Neutrophil (primary cell): ENCODE results near the gene MPDZ.

ENCODE experiments used
- H3K27ac ChIP-seq: fragments of 200-600 bp; sonication (generic); 2 replicates; pipeline ENCODE4 v1.5.1; 2016; ENCODE audit warnings: mild to moderate bottlenecking, moderate library complexity
- H3K27me3 ChIP-seq: fragments of 200-600 bp; sonication (generic); 2 replicates; pipeline ENCODE4 v1.6.0; 2016; ENCODE audit warnings: mild to moderate bottlenecking
- H3K36me3 ChIP-seq: fragments of 200-600 bp; sonication (generic); 2 replicates; pipeline ENCODE4 v1.5.1; 2017
- H3K4me1 ChIP-seq, 2 experiments: fragments of 200-600 bp in 1 of 2; sonication (generic) in 1 of 2; 1 replicate in 1 of 2; 2 replicates in 1 of 2; pipeline versions ENCODE4 v1.5.1 to v1.6.1; 2013 to 2016; ENCODE audit warnings: low read depth in 1 of 2, low read length in 1 of 2, mild to moderate bottlenecking in 1 of 2, moderate library complexity in 1 of 2; ENCODE audit not compliant: control insufficient read depth in 1 of 2, insufficient read depth in 1 of 2
- H3K4me3 ChIP-seq, 2 experiments: fragments of 200-600 bp in 1 of 2; sonication (generic) in 1 of 2; 1 replicate in 1 of 2; 2 replicates in 1 of 2; pipeline ENCODE4 v1.5.1; 2013 to 2016; ENCODE audit warnings: low read depth in 1 of 2, low read length in 1 of 2, mild to moderate bottlenecking in 1 of 2, moderate library complexity in 1 of 2
- H3K9me3 ChIP-seq: fragments of 200-600 bp; sonication (generic); 2 replicates; pipeline ENCODE4 v1.5.1; 2016
- TF ChIP-seq, protein P1 (sequence below): fragments of 200-600 bp; sonication (generic); IDR thresholded peaks from 2 replicates; pipeline ENCODE4 v1.5.1; 2016; ENCODE audit warnings: antibody characterized with exemption

MPDZ gene

DNA sequence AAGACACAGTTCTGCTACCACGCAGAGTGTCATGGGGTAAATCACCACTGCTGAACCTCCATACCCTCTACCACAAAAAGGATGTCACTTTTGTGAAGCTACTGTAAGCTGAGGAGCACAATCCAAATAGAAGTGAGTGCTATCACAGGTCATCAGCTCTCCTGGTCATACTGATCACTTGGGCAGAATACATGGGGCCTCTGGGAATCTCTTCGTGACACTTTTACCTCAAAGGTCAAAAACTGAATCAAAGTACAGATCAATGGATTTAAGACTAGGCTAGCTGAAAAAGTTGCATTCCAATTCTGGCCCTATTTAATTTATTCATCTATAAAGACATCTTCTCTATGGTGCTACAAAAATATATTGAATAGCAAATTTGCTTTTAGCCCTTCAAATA is 115.5 kb downstream of the MPDZ start:
- Histone ChIP-seq H3K27ac (no peak overlapping the region), H3K9me3 (no peaks in the 10 kb centered on the region), H3K4me1 (no peaks in the 10 kb centered on the region), H3K36me3 (no peaks in the 10 kb centered on the region), H3K4me3 (no peak overlapping the region), H3K27me3 (no peaks in the 10 kb centered on the region)
- TF ChIP-seq, protein P1, sequence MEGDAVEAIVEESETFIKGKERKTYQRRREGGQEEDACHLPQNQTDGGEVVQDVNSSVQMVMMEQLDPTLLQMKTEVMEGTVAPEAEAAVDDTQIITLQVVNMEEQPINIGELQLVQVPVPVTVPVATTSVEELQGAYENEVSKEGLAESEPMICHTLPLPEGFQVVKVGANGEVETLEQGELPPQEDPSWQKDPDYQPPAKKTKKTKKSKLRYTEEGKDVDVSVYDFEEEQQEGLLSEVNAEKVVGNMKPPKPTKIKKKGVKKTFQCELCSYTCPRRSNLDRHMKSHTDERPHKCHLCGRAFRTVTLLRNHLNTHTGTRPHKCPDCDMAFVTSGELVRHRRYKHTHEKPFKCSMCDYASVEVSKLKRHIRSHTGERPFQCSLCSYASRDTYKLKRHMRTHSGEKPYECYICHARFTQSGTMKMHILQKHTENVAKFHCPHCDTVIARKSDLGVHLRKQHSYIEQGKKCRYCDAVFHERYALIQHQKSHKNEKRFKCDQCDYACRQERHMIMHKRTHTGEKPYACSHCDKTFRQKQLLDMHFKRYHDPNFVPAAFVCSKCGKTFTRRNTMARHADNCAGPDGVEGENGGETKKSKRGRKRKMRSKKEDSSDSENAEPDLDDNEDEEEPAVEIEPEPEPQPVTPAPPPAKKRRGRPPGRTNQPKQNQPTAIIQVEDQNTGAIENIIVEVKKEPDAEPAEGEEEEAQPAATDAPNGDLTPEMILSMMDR = no peak

DNA sequence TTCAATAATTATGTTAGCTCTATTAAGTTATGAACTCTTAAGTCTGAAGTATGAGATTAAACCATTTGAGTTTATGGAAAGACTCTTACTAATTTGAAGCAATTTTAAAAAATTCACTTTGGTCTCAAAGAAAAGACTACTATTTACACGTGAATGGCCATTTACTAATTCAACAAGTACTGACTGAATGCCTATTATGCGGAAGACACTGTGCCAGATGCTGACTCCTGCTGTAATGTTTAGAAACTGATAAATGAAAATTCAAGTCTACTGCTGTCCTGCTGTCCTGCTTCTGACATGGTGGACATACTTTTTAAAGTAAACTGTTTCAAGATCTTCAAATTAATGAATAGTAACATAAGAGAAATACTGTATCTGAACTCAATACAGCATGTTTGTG is 116.2 kb downstream of the MPDZ start:
- TF ChIP-seq, protein P1 = no peak
- no peaks in the 10 kb centered on the region for H3K4me1 ChIP-seq
- no peak overlapping the region for H3K4me3 ChIP-seq
- H3K27me3 ChIP-seq = no peaks in the 10 kb centered on the region
- H3K9me3 ChIP-seq = no peaks in the 10 kb centered on the region
- no peaks in the 10 kb centered on the region for H3K36me3 ChIP-seq
- H3K27ac ChIP-seq = no peak overlapping the region

DNA sequence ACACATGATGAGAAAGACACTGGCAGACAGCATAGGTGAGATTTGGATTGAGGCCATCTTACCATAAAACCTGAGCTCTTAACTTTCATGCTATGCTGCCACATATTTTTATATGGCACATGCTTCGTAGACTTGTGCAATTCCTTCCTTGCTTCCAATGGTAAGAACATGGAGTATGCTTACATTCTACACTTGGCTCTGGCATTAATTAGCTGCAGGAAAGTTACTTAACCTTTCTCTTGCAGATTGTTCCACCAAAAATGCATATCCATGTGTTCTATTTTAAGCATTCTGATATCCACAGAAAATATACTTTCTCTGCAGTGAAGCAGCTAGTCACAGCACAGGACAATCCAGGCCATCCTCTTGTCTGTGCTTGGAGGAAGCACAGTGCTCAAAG is 119.4 kb downstream of the MPDZ start:
- TF ChIP-seq, protein P1 = no peak
- Histone ChIP-seq H3K4me1 (no peaks in the 10 kb centered on the region), H3K4me3 (no peak overlapping the region), H3K27ac (no peak overlapping the region), H3K9me3 (no peaks in the 10 kb centered on the region), H3K27me3 (no peaks in the 10 kb centered on the region), H3K36me3 (no peaks in the 10 kb centered on the region)

DNA sequence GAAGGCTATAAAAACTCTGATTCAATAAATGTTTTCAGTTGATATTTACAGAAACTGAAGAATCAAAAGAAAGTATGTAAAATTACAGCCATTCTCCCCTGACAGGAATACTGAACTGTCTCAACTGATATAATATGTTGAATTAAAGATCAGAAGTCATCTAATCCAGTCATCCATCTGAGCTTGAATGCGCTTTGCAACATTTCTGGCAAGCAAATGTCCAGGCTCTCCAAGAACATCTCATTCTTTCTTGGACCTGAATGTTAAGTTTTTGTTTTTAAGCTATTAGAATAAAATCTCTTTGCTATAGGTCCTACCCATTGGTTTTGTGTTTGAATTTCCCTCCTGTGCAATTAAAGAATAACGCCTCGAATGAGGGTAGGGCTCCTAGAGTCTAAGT is 120.5 kb downstream of the MPDZ start:
- H3K36me3 ChIP-seq = no peaks in the 10 kb centered on the region
- no peak overlapping the region for H3K27ac ChIP-seq
- TF ChIP-seq, protein P1 = no peak
- H3K9me3 ChIP-seq = no peaks in the 10 kb centered on the region
- no peaks in the 10 kb centered on the region for H3K4me1 ChIP-seq
- no peak overlapping the region for H3K4me3 ChIP-seq
- H3K27me3 ChIP-seq = no peaks in the 10 kb centered on the region

DNA sequence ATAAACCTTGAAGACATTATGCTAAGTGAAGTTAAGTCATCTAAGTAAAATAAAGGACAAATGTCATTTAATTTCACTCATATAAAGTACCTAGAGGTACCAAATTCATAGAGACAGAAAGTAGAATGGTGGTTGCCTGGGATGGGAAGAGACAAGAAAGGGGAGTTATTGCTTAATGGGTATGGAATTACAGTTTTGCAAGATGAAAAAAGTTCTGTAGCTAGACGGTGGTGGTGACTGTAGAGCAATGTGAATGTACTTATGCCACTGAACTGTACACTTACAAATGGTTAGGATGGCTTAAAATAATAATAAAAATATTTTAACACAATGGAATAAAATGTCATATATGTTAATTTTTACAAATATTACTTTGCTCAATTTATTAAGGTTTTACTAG is 128.0 kb downstream of the MPDZ start:
- Histone ChIP-seq H3K4me3 (no peak overlapping the region), H3K27ac (no peak overlapping the region)

More for the DNA sequence above, 128.0 kb downstream of the MPDZ start:
- Histone ChIP-seq H3K36me3 (no peaks in the 10 kb centered on the region), H3K9me3 (no peaks in the 10 kb centered on the region), H3K4me1 (no peaks in the 10 kb centered on the region), H3K27me3 (no peaks in the 10 kb centered on the region)
- TF ChIP-seq, protein P1 = no peak
